HepG2 (cell line): ENCODE results near the gene NUP54. TPM values are rescaled to one million over a fixed set of nuclear protein-coding genes. Genes with fewer than 3 reads are reported as not detected.
A peak's percentile ranks its signal among the peaks of the same experiment; 100 is the strongest.

ENCODE experiments used
- AGO1 ChIP-seq: fragments of 200-400 bp; formaldehyde crosslinking; IDR thresholded peaks from 2 replicates; pipeline ENCODE4 v1.6.1; 2017; ENCODE audit warnings: mild to moderate bottlenecking, low read depth, low read length, moderate library complexity; ENCODE audit not compliant: poor library complexity, severe bottlenecking
- CC2D1A ChIP-seq: sonication (generic); formaldehyde crosslinking; IDR thresholded peaks from 2 replicates; pipeline ENCODE4 v1.8.1; 2023; ENCODE audit warnings: mild to moderate bottlenecking, missing genetic modification reagents
- E2F2 ChIP-seq: sonication (generic); formaldehyde crosslinking; IDR thresholded peaks from 2 replicates; pipeline ENCODE4 v1.4.0; 2020; ENCODE audit warnings: missing genetic modification reagents, borderline replicate concordance
- HINFP ChIP-seq: sonication (generic); formaldehyde crosslinking; IDR thresholded peaks from 2 replicates; pipeline ENCODE4 v1.4.0; 2020; ENCODE audit warnings: low read depth, mild to moderate bottlenecking, missing genetic modification reagents
- HMGXB4 ChIP-seq, 2 experiments: sonication (generic) in 1 of 2; formaldehyde crosslinking in 1 of 2; IDR thresholded peaks; 2 replicates each; pipeline versions ENCODE4 v1.4.0 to v1.6.1; 2018 to 2020; ENCODE audit warnings: missing genetic modification reagents in 2 of 2, borderline replicate concordance in 1 of 2, low read depth in 1 of 2, mild to moderate bottlenecking in 1 of 2, missing biosample characterization in 1 of 2
- HOXA3 ChIP-seq: sonication (generic); formaldehyde crosslinking; IDR thresholded peaks from 2 replicates; pipeline ENCODE4 v1.5.0; 2020; ENCODE audit warnings: missing genetic modification reagents
- KAT2B ChIP-seq: fragments of 150-350 bp; IDR thresholded peaks from 2 replicates; pipeline ENCODE4 v1.6.1; 2014; ENCODE audit warnings: low read depth, low read length, borderline replicate concordance
- KAT8 ChIP-seq: IDR thresholded peaks from 2 replicates; pipeline ENCODE4 v1.6.1; 2016; ENCODE audit warnings: missing genetic modification reagents, missing compliant biosample characterization
- RFX1 ChIP-seq: fragments of 450-650 bp; IDR thresholded peaks from 2 replicates; pipeline ENCODE4 v1.6.1; 2017
- SYNCRIP ChIP-seq: fragments of 200-400 bp; formaldehyde crosslinking; IDR thresholded peaks from 2 replicates; pipeline ENCODE4 v1.6.1; 2018; ENCODE audit warnings: mild to moderate bottlenecking, low read depth, low read length; ENCODE audit not compliant: insufficient read depth
- XRCC5 ChIP-seq: fragments of 200-400 bp; formaldehyde crosslinking; optimal IDR thresholded peaks from 2 replicates; pipeline ENCODE3; 2017; ENCODE audit warnings: mild to moderate bottlenecking, low read length
- ZFP62 ChIP-seq: sonication (generic); formaldehyde crosslinking; IDR thresholded peaks from 2 replicates; pipeline ENCODE4 v1.4.0; 2020; ENCODE audit warnings: missing genetic modification reagents
- ZFYVE20 ChIP-seq: sonication (generic); formaldehyde crosslinking; IDR thresholded peaks from 2 replicates; pipeline ENCODE4 v1.8.0; 2023; ENCODE audit warnings: low read depth, mild to moderate bottlenecking, moderate library complexity, missing genetic modification reagents, borderline replicate concordance
- ZMYM2 ChIP-seq: sonication (generic); formaldehyde crosslinking; IDR thresholded peaks from 2 replicates; pipeline ENCODE4 v1.8.0; 2022; ENCODE audit warnings: mild to moderate bottlenecking, missing genetic modification reagents
- ZNF3 ChIP-seq: IDR thresholded peaks from 2 replicates; pipeline ENCODE4 v1.7.0; 2017; ENCODE audit warnings: inconsistent platforms
- ZNF34 ChIP-seq: sonication (generic); formaldehyde crosslinking; IDR thresholded peaks from 2 replicates; pipeline ENCODE4 v1.4.0; 2020; ENCODE audit warnings: mild to moderate bottlenecking, missing genetic modification reagents, borderline replicate concordance
- ZNF883 ChIP-seq: sonication (generic); formaldehyde crosslinking; IDR thresholded peaks from 2 replicates; pipeline ENCODE4 v1.5.1; 2020; ENCODE audit warnings: mild to moderate bottlenecking, missing genetic modification reagents; ENCODE audit errors: not compliant biosample characterization
- ZNF891 ChIP-seq: sonication (generic); formaldehyde crosslinking; IDR thresholded peaks from 2 replicates; pipeline ENCODE4 v1.5.0; 2020; ENCODE audit warnings: mild to moderate bottlenecking, missing genetic modification reagents
- polyA plus RNA-seq, 8 experiments: library from polyadenylated mRNA; depleted of rRNA in 3 of 8; stranded (reverse) in 7 of 8; unstranded in 1 of 8; fragments of >200 nt; fragmentation: Illumina TruSeq in 4 of 8; extraction: Trizol in 4 of 8; gene quantifications; 2 replicates each; pipeline versions ENCODE4 v1.2.1 to v1.2.3, GENCODE V29; 2011 to 2016; ENCODE audit warnings: low read depth in 4 of 8, missing spikeins in 1 of 8, mixed read lengths in 1 of 8; ENCODE audit not compliant: insufficient read depth in 1 of 8
- total RNA-seq, 5 experiments: library from RNA; depleted of rRNA; stranded (reverse); fragments of >200 nt; fragmentation: Illumina TruSeq; extraction: Trizol; gene quantifications; 2 replicates each; pipeline ENCODE4 v1.2.3, GENCODE V29; 2016; ENCODE audit warnings: low read depth in 1 of 5
- TF ChIP-seq, protein P1 (sequence below): sonication (generic); formaldehyde crosslinking; IDR thresholded peaks from 2 replicates; pipeline ENCODE4 v1.5.1; 2020; ENCODE audit warnings: mild to moderate bottlenecking, moderate library complexity, missing genetic modification reagents
- TF ChIP-seq, protein P2 (sequence below): sonication (generic); formaldehyde crosslinking; IDR thresholded peaks from 2 replicates; pipeline ENCODE4 v1.8.1; 2023; ENCODE audit warnings: missing genetic modification reagents, inconsistent platforms, borderline replicate concordance

The NUP54 gene
- total and polyA plus RNA-seq, 2 of the 13 experiments (the other 11 are each of a cell fraction or from before 2014, with no cell fraction given): 36.1 to 69.3 TPM

- no peak for TF ChIP-seq ZNF3 (CRISPR knock-in tag)
- TF ChIP-seq AGO1: no peak
- TF ChIP-seq E2F2: no peak
- peak; percentile 93 for TF ChIP-seq HOXA3
- no peak for TF ChIP-seq SYNCRIP
- TF ChIP-seq ZFP62 (CRISPR knock-in tag): no peak
- TF ChIP-seq ZNF891 (CRISPR knock-in tag): peak; percentile 91
- TF ChIP-seq, protein P1, sequence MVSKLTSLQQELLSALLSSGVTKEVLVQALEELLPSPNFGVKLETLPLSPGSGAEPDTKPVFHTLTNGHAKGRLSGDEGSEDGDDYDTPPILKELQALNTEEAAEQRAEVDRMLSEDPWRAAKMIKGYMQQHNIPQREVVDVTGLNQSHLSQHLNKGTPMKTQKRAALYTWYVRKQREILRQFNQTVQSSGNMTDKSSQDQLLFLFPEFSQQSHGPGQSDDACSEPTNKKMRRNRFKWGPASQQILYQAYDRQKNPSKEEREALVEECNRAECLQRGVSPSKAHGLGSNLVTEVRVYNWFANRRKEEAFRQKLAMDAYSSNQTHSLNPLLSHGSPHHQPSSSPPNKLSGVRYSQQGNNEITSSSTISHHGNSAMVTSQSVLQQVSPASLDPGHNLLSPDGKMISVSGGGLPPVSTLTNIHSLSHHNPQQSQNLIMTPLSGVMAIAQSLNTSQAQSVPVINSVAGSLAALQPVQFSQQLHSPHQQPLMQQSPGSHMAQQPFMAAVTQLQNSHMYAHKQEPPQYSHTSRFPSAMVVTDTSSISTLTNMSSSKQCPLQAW (CRISPR knock-in tag): peak; percentile 84; the same call in 1 of the 2 replicates
- TF ChIP-seq ZMYM2 (CRISPR knock-in tag): no peak
- peak; percentile 90; the same call in 1 of the 2 replicates for TF ChIP-seq ZNF34 (CRISPR knock-in tag)
- TF ChIP-seq, protein P2, sequence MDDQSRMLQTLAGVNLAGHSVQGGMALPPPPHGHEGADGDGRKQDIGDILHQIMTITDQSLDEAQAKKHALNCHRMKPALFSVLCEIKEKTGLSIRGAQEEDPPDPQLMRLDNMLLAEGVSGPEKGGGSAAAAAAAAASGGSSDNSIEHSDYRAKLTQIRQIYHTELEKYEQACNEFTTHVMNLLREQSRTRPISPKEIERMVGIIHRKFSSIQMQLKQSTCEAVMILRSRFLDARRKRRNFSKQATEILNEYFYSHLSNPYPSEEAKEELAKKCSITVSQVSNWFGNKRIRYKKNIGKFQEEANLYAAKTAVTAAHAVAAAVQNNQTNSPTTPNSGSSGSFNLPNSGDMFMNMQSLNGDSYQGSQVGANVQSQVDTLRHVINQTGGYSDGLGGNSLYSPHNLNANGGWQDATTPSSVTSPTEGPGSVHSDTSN (CRISPR knock-in tag): no peak; the same call in 1 of the 2 replicates
- no peak for TF ChIP-seq RFX1
- peak; percentile 92 for TF ChIP-seq ZNF883
- no peak for TF ChIP-seq ZFYVE20 (CRISPR knock-in tag)
- TF ChIP-seq KAT8 (CRISPR knock-in tag): peak; percentile 97
- TF ChIP-seq XRCC5: peak; percentile 98
- no peak for TF ChIP-seq KAT2B
- peak; percentile 87 to 95 for TF ChIP-seq HMGXB4 (CRISPR knock-in tag; IDR thresholded peaks at IDR 0.05; ENCODE audit: borderline replicate concordance in 1 of 2, low read depth in 1 of 2)
- peak; percentile 90 for TF ChIP-seq HINFP (CRISPR knock-in tag)
- no peak for TF ChIP-seq CC2D1A
These were observed at the start of gene NUP54 (continued) for GRCh38 chr4:76148142-76148865.
